Epithelial cell of esophagus (primary cell): ENCODE measurements around the gene SLC37A2.

ENCODE experiments used
- DNase-seq: peaks from one replicate; pipeline ENCODE4 v3.0.0; 2010; ENCODE audit warnings: low read depth
- H3K4me3 ChIP-seq: 2 replicates; pipeline ENCODE4 v1.5.1; 2011; ENCODE audit warnings: mild to moderate bottlenecking, low read length, control low read depth
- CTCF ChIP-seq: IDR thresholded peaks from 2 replicates; pipeline ENCODE4 v1.5.1; 2011; ENCODE audit warnings: low read depth, mild to moderate bottlenecking, low read length, control low read depth, inconsistent platforms; ENCODE audit not compliant: insufficient read depth; ENCODE audit errors: missing control alignments

SLC37A2 gene

GRCh38 chr11:125132596-125132995 is 69.5 kb downstream of the SLC37A2 start:
- TF ChIP-seq CTCF = no peak
- no peak overlapping the region for H3K4me3 ChIP-seq
- no peak for DNase-seq

- no peak overlapping the region for H3K4me3 ChIP-seq
- DNase-seq = no peak
- TF ChIP-seq CTCF = no peak
These were observed 72.9 kb downstream of the SLC37A2 start for GRCh38 chr11:125136001-125136400.

GRCh38 chr11:125138966-125139365 is 75.9 kb downstream of the SLC37A2 start:
- no peak for TF ChIP-seq CTCF
- no peak for DNase-seq
- no peak overlapping the region for H3K4me3 ChIP-seq

GRCh38 chr11:125139778-125140177 is 76.7 kb downstream of the SLC37A2 start:
- no peak for TF ChIP-seq CTCF
- H3K4me3 ChIP-seq = no peak overlapping the region
- DNase-seq = no peak
